ENCODE data around the gene DHX32. TPM values are rescaled to one million over a fixed set of nuclear protein-coding genes. Genes with fewer than 3 reads are reported as not detected.

DHX32 gene
- total RNA-seq, 1 experiment from 2014 or later, result 12.0 TPM

- H3K4me3 Mint-ChIP-seq, result no peak overlapping the region
- no peak overlapping the region for H4K5ac ChIP-seq (ENCODE audit: insufficient read length, low read depth, low read length)
- no peak overlapping the region for H3K4ac ChIP-seq (ENCODE audit: low read depth, low read length)
- H3K27me3 Mint-ChIP-seq (ENCODE audit: low read depth), result no peaks in the 10 kb centered on the region
- no peak overlapping the region for H4K8ac ChIP-seq (replicated peaks; ENCODE audit: insufficient read length, low read depth, low read length)
- H3K14ac ChIP-seq (ENCODE audit: insufficient read depth, low read length), result no peak overlapping the region
- no peaks in the 10 kb centered on the region for H3K4me1 Mint-ChIP-seq
- H2AFZ ChIP-seq (ENCODE audit: low read length), result no peak overlapping the region
- H3K79me1 ChIP-seq (ENCODE audit: insufficient read depth, low read depth, low read length, poor library complexity, severe bottlenecking), result no peaks in the 10 kb centered on the region
- H2BK20ac ChIP-seq (ENCODE audit: low read depth, low read length, poor library complexity, severe bottlenecking), result no peak overlapping the region
- no peak overlapping the region for H3K27ac ChIP-seq (ENCODE audit: insufficient read length, low read depth, low read length)
- no peak overlapping the region for H3K27ac Mint-ChIP-seq
- H3K4me2 ChIP-seq (ENCODE audit: insufficient read depth, insufficient read length, low read length), result no peak overlapping the region
- no peaks in the 10 kb centered on the region for H3K27me3 ChIP-seq (ENCODE audit: insufficient read depth, low read length)
- H3K9me3 ChIP-seq (ENCODE audit: control insufficient read depth, low read depth, low read length), result no peaks in the 10 kb centered on the region
- no peak overlapping the region for H2BK12ac ChIP-seq (ENCODE audit: insufficient read length, low read depth, low read length)
- no peak overlapping the region for H2BK120ac ChIP-seq (ENCODE audit: low read depth, low read length, poor library complexity, severe bottlenecking)
- no peak overlapping the region for H3T11ph ChIP-seq (ENCODE audit: low read length)
- no CpG with 5 or more reads among the region's 14 CpGs for WGBS (ENCODE audit: extremely low coverage, insufficient read length, low lambda C conversion rate)
- DNase-seq, result no peak
- H3K4me1 ChIP-seq (ENCODE audit: insufficient read depth, low read length), result no peaks in the 10 kb centered on the region
- TF ChIP-seq CTCF (conservative IDR thresholded peaks at IDR 0.05), result no peak
- H3K23me2 ChIP-seq (ENCODE audit: insufficient read length, low read depth, low read length, poor library complexity, severe bottlenecking), result no peaks in the 10 kb centered on the region
- H3K9ac ChIP-seq (ENCODE audit: extremely low read depth, insufficient read length, low read length), result no peak overlapping the region
- no peak overlapping the region for H2BK15ac ChIP-seq (ENCODE audit: low read depth, low read length)
- H2AK5ac ChIP-seq (ENCODE audit: insufficient read length, low read length), result no peak overlapping the region
- H3K9me3 Mint-ChIP-seq, result no peaks in the 10 kb centered on the region
- H3K23ac ChIP-seq (ENCODE audit: insufficient read length, low read depth, low read length), result no peak overlapping the region
- no peak overlapping the region for H2BK5ac ChIP-seq (ENCODE audit: insufficient read length, low read length)
- no peak overlapping the region for H4K91ac ChIP-seq (ENCODE audit: insufficient read length, low read depth, low read length)
- no peaks in the 10 kb centered on the region for H3K79me2 ChIP-seq (ENCODE audit: insufficient read depth, low read length)
- H4K20me1 ChIP-seq (ENCODE audit: control insufficient read depth, insufficient read depth, insufficient read length), result no peaks in the 10 kb centered on the region
- H3K56ac ChIP-seq (ENCODE audit: insufficient read length, low read depth, low read length), result no peak overlapping the region
- H3K18ac ChIP-seq (ENCODE audit: insufficient read length, low read depth, low read length), result no peak overlapping the region
- peaks cover 3 to 26% (median 25%) of the 10 kb centered on the region in 3 experiments; a peak in 6 of 7 replicates for H3K36me3 Mint-ChIP-seq (ENCODE audit: insufficient read depth in 1 of 3, low read depth in 3 of 3)
Observed at GRCh38 chr10:125792342-125793300, 88.5 kb downstream of the DHX32 start.
